IgD-negative memory B cell (primary cell): Measurements from ENCODE around the gene C1QTNF6. TPM values are rescaled to one million over a fixed set of nuclear protein-coding genes. Genes with fewer than 3 reads are reported as not detected.
"Not testable (repeated sequence)": the region's sequence is repeated elsewhere in the genome, so short reads cannot be mapped to it uniquely, and the experiment has no call there.

ENCODE experiments used
- H3K27ac Mint-ChIP-seq, 3 donors: one replicate each; pipeline ENCODE4 v1.8.0; 2020 to 2022; ENCODE audit warnings: mild to moderate bottlenecking in 3 of 3, mixed read lengths in 3 of 3, moderate library complexity in 1 of 3
- H3K27me3 Mint-ChIP-seq: one replicate; pipeline ENCODE4 v1.8.0; 2021; ENCODE audit warnings: mixed read lengths
- H3K36me3 Mint-ChIP-seq: one replicate; pipeline ENCODE4 v1.8.0; 2020; ENCODE audit warnings: mild to moderate bottlenecking, mixed read lengths
- H3K4me1 Mint-ChIP-seq, 3 donors: one replicate each; pipeline ENCODE4 v1.8.0; 2020 to 2022; ENCODE audit warnings: mixed read lengths in 3 of 3, mild to moderate bottlenecking in 1 of 3
- H3K4me3 Mint-ChIP-seq, 4 donors: one replicate each; pipeline ENCODE4 v1.8.0; 2020 to 2022; ENCODE audit warnings: mild to moderate bottlenecking in 4 of 4, mixed read lengths in 4 of 4, moderate library complexity in 3 of 4
- H3K9me3 Mint-ChIP-seq, 3 donors: one replicate each; pipeline ENCODE4 v1.8.0; 2020 to 2021; ENCODE audit warnings: mixed read lengths in 3 of 3, mild to moderate bottlenecking in 1 of 3
- polyA plus RNA-seq: library from polyadenylated mRNA; unstranded; fragments of 300-500 nt; fragmentation: Illumina TruSeq; gene quantifications from one replicate; pipeline ENCODE4 v1.2.3, GENCODE V29; 2021

The C1QTNF6 gene
- polyA plus RNA-seq, 1 donor from 2014 or later, result 1.0 TPM

- Mint-ChIP-seq H3K4me1 (peaks cover 11 to 15% (median 11%) of the 10 kb centered on the region in 3 donors), H3K36me3 (peaks cover 2% of the 10 kb centered on the region), H3K9me3 (no peaks in the 10 kb centered on the region), H3K27me3 (peaks cover 11% of the 10 kb centered on the region), H3K4me3 (no peak overlapping the region), H3K27ac (peak overlapping the region in 1 of 3 donors; percentile 90)
These were observed 15.5 kb downstream of the C1QTNF6 start for GRCh38 chr22:37172266-37173245.

DNA sequence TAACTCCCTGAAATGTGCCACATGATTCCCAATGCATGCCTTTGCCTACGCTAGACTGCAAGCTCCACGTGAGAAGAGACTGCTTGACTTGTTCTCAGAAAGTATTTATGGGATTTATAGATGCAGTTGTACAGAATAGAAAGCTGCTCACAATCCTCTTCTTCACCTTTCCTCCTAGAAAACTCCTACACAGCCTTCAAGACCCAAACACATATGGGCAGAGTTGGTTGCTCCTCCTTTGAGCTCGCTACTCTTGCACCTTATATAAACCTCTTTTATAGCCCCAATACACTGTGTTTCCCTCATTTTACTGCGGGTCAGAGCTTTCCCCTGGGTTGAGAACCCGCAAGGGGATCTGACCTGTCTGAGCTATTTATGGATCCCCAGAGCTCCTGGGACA, 16.4 kb downstream of the C1QTNF6 start:
- no peak overlapping the region for H3K27ac Mint-ChIP-seq
- H3K27me3 Mint-ChIP-seq, result peaks cover 11% of the 10 kb centered on the region
- no peak overlapping the region for H3K4me3 Mint-ChIP-seq
- H3K36me3 Mint-ChIP-seq, result peaks cover under 1% of the 10 kb centered on the region
- peaks cover 6 to 15% (median 10%) of the 10 kb centered on the region in 3 donors for H3K4me1 Mint-ChIP-seq
- no peaks in the 10 kb centered on the region for H3K9me3 Mint-ChIP-seq

DNA sequence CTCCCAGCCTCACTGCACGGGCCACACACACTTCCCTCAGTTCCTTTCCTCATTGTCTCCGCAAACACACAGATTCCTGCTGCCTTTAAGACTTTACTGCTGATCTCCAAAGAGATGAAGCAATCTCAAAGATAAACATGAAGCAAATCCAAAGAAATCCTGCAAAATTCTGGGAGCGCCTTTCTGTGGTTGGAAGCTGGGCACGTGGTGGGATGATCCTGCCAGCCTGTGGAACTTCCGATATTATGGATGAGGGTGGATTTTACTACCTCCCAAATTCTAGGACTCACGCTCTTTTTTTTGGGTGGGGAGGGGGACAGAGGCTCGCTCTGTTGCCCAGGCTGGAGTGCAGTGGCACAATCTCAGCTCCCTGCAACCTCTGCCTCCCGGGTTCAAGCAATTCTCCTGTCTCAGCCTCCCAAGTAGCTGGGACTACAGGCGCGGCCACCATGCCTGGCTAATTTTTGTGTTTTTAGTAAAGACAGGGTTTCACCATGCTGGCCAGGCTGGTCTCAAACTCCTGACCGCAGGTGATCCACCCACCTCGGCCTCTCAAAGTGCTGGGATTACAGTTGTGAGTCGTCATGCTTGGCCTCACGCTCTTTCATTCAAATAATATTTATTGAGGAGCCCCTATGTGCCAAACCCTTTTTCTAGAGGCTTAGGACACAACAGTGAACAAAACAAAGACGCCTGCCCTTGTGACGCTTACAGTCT, 17.2 kb downstream of the C1QTNF6 start:
- Mint-ChIP-seq H3K4me1 (peaks cover 5 to 12% (median 10%) of the 10 kb centered on the region in 3 donors), H3K4me3 (peak overlapping the region in 1 of 4 donors; percentile 8)
- not testable (repeated sequence) for H3K27ac Mint-ChIP-seq

DNA sequence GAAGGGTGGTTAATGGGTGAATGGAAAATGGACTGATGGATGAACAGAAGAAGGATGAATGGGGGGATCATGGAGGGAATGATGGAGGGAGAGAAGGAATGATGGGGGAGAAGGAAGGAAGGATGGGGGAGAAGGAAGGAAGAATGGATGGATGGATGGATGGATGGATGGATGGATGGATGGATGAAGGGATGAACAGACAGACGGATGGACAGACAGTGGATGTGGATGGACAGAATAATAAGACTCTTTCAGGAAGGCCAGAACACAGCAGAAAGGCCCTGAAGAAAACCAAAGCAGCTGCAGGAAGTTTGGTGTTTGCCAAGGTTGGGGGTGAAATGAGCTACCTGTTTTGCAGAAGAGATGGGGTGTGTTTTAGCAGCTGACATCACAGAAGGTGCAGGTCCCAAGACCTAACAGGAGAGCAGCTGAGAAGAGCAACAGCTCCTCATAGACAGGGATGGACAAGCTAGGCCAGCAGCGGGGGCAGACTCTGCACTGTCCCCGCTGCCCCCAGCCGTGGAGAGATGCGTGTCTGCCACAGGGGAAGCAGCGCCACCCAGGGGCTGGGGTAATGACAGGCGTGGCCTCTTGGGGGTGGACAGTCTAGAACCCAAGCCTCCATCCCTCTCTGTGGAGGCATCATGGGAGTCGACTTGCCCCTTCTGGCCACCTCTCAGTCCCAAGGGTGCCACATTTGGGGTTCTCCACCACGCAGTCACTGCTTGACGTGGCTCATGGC, 17.9 kb downstream of the C1QTNF6 start:
- H3K27ac Mint-ChIP-seq, result peak overlapping the region in 1 of 3 donors; percentile 59
- peaks cover 2% of the 10 kb centered on the region for H3K27me3 Mint-ChIP-seq
- no peaks in the 10 kb centered on the region for H3K36me3 Mint-ChIP-seq
- H3K4me3 Mint-ChIP-seq, result peak overlapping the region in 1 of 4 donors; percentile 43
- H3K9me3 Mint-ChIP-seq, result no peaks in the 10 kb centered on the region
- H3K4me1 Mint-ChIP-seq, result peaks cover 5 to 12% (median 11%) of the 10 kb centered on the region in 3 donors

More for the DNA sequence above, 17.2 kb downstream of the C1QTNF6 start:
- H3K27me3 Mint-ChIP-seq, H3K9me3 Mint-ChIP-seq, H3K36me3 Mint-ChIP-seq: not testable (repeated sequence)

DNA sequence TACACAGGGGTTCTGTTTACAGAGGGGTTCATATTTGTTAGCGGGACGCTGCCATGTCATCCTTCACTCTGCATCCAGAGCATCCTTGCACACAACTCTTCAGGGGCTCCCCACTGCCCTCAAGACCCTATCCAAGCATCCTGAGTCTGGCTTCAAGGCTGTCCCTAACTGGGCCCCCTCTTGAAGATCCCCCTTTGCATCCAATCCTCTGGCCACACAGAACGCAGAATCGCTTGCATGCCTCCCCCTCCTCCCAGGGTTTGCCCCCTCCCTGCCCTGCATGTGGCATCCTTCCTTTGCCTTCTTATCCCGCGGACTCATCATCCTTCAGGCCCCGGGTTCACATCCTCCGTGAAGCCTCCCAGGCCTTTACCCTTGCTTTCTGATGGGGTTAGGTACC, 18.6 kb downstream of the C1QTNF6 start:
- H3K4me3 Mint-ChIP-seq, result no peak overlapping the region
- H3K4me1 Mint-ChIP-seq, result peaks cover 8 to 16% (median 14%) of the 10 kb centered on the region in 3 donors
- no peak overlapping the region for H3K27ac Mint-ChIP-seq
- H3K27me3 Mint-ChIP-seq, result peaks cover 3% of the 10 kb centered on the region
- no peaks in the 10 kb centered on the region for H3K36me3 Mint-ChIP-seq
- H3K9me3 Mint-ChIP-seq, result no peaks in the 10 kb centered on the region

- H3K4me1 Mint-ChIP-seq, result peaks cover 9 to 25% (median 20%) of the 10 kb centered on the region in 3 donors
- H3K27me3 Mint-ChIP-seq, result peaks cover 2% of the 10 kb centered on the region
- no peaks in the 10 kb centered on the region for H3K36me3 Mint-ChIP-seq
- peak overlapping the region in 2 of 4 donors; percentile 18 to 23 for H3K4me3 Mint-ChIP-seq
- no peaks in the 10 kb centered on the region for H3K9me3 Mint-ChIP-seq
- peak overlapping the region in 1 of 3 donors; percentile 5 for H3K27ac Mint-ChIP-seq
These were observed 19.9 kb downstream of the C1QTNF6 start for GRCh38 chr22:37167981-37168647.

DNA sequence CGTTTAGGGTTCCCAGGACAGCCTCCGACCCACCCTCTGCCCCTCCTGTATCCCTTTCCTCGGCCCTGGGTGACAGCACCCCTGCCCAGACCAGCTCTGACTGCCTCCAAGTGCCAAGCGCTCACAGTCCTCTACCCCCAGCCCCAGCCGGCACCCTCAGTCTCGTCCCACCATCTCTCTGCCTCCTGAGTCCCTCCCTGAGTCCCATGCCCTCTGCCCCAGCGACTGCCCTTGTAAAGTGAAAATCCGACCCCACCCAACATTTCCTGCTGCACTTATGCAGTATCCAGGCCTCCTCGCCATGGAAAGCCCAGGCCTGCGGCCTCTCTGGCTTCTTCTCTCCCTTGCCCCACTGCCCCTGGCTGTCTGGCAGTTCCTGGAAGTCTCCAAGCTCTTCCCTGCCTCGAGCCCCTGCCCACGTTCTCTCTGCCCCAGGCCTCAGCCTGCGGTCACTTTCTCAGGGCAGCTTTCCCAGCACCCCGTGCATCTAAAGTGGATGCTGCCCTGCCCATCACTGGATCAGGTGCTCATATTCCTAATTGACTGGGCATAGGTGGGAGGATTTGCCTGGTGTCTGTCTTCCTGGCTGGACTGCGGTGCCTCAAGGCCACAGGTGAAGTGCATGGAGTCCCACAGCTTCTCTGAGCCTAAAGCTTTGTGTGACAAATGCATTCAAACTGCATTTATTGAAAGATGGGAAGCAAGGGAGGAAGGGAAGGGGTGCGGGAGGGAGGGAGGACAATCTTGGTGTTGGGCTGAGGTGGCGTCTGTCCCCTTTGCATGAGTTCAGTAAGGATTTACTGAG, 20.7 kb downstream of the C1QTNF6 start:
- Mint-ChIP-seq H3K4me3 (peak overlapping the region in 3 of 4 donors; percentile 18 to 54 (median 23)), H3K4me1 (peaks cover 13 to 33% (median 28%) of the 10 kb centered on the region in 3 donors), H3K9me3 (no peaks in the 10 kb centered on the region), H3K36me3 (no peaks in the 10 kb centered on the region), H3K27me3 (peaks cover 2% of the 10 kb centered on the region), H3K27ac (peak overlapping the region in 1 of 3 donors; percentile 5)

- no peaks in the 10 kb centered on the region for H3K36me3 Mint-ChIP-seq
- H3K9me3 Mint-ChIP-seq, result no peaks in the 10 kb centered on the region
- H3K27me3 Mint-ChIP-seq, result peaks cover 2% of the 10 kb centered on the region
- H3K4me3 Mint-ChIP-seq, result peak overlapping the region in 3 of 4 donors; percentile 8 to 86 (median 78)
- no peak overlapping the region for H3K27ac Mint-ChIP-seq
- peaks cover 19 to 34% (median 33%) of the 10 kb centered on the region in 3 donors for H3K4me1 Mint-ChIP-seq
These were observed 21.4 kb downstream of the C1QTNF6 start for GRCh38 chr22:37166675-37167066.

- peak overlapping the region in 3 of 4 donors; percentile 8 to 86 (median 78) for H3K4me3 Mint-ChIP-seq
- no peak overlapping the region for H3K27ac Mint-ChIP-seq
- H3K4me1 Mint-ChIP-seq, result peaks cover 19 to 34% (median 33%) of the 10 kb centered on the region in 3 donors
- H3K27me3 Mint-ChIP-seq, result peaks cover 2% of the 10 kb centered on the region
- no peaks in the 10 kb centered on the region for H3K36me3 Mint-ChIP-seq
- no peaks in the 10 kb centered on the region for H3K9me3 Mint-ChIP-seq
These were observed 21.9 kb downstream of the C1QTNF6 start for GRCh38 chr22:37165940-37166674.

DNA sequence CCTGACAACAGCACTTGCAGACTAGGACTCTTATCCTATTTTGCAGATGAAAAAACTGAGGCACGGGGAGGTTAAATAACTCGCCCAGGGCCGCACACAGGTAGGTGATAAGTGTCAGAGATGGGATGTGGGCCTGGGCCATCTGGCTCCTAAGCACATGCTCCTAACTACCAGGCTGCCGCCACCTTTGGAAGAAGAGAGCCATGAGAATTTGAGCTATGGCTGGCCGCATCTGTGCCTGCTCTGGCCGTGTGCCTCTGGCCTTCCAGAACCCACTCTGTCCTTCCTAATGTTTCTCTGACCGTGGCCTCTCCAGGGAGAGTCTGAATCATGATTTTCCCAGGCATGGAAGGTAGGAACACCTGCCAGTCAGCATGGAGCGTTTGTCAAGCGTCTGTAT, 23.0 kb downstream of the C1QTNF6 start:
- Mint-ChIP-seq H3K4me3 (peak overlapping the region in 1 of 4 donors; percentile 37), H3K27ac (peak overlapping the region in 1 of 3 donors; percentile 68), H3K4me1 (peaks cover 23 to 34% (median 33%) of the 10 kb centered on the region in 3 donors), H3K9me3 (no peaks in the 10 kb centered on the region), H3K36me3 (no peaks in the 10 kb centered on the region), H3K27me3 (peaks cover 2% of the 10 kb centered on the region)

DNA sequence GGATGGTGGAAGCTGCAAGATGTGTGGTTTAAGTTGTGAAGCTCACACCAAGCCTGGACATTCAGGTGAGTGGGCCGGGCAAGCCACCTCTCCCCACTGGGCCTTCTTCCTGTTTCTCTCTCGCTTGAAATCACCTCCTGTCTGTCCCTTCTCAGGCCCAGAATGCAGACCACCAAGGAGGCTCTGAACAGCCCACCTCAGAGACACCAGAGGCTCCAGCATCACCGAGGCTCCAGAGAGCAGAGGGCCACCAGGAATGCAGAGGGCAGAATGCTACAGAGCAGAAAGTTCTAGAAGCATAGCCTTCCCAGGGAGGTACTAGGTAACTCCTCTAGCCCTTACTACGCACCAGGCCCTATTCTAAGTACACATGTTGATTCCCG, 23.6 kb downstream of the C1QTNF6 start:
- peaks cover 27 to 34% (median 33%) of the 10 kb centered on the region in 3 donors for H3K4me1 Mint-ChIP-seq

DNA sequence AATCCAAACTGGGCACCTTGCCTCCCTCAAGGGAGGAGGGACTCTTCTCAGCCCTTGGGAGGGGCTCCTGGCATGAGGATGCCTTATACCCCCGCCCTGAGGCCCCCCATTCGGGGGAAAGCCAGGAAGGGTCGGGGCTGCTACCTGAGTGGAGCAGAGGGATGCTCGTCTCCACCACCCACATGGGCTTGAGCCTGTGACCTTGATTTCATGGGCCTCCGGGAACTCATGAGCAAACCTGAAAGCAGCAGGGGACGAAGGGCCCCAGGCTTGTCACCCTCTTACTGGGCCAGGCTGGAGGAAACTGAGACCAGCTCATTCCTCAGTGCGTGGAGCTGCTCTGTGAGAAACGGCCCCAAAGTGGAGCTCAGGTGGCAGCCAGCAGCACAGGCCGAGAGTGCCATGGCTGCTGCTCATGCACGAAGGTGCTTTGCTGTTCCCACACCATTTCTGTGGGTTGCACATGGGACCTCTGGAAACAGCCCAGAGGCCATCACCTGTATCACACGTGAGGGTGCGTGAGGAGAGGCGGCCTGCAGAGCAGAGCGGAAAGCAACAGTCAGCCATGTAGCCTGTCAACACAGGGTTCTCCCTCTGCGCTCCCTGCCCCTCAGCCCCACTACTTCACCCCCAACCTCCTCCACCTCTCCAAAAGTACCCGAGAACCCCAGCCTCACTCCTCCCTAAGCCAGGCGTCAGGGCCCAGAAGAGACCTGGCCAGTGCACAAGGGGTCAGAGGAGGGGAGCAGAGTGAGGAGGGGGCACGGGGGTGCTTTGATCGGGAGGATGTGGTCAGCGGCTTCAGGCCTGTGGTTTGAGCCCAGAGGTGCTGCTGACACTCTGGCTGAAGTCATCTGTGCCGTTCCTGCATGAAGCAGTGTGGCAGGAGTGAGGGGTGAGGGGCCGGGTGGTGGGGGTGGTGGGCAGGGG, 24.2 kb downstream of the C1QTNF6 start:
- peak overlapping the region in 3 of 4 donors; percentile 31 to 78 (median 55) for H3K4me3 Mint-ChIP-seq
- peaks cover 32 to 35% (median 34%) of the 10 kb centered on the region in 3 donors for H3K4me1 Mint-ChIP-seq
- peak overlapping the region in 1 of 3 donors; percentile 91 for H3K27ac Mint-ChIP-seq

More for the DNA sequence above, 23.6 kb downstream of the C1QTNF6 start:
- H3K9me3 Mint-ChIP-seq, result no peaks in the 10 kb centered on the region
- peak overlapping the region in 2 of 3 donors; percentile 68 to 91 for H3K27ac Mint-ChIP-seq
- H3K4me3 Mint-ChIP-seq, result peak overlapping the region in 2 of 4 donors; percentile 3 to 55
- H3K36me3 Mint-ChIP-seq, result no peaks in the 10 kb centered on the region
- peaks cover 2% of the 10 kb centered on the region for H3K27me3 Mint-ChIP-seq

More for the DNA sequence above, 24.2 kb downstream of the C1QTNF6 start:
- H3K36me3 Mint-ChIP-seq, result no peaks in the 10 kb centered on the region
- H3K27me3 Mint-ChIP-seq, result peaks cover 2% of the 10 kb centered on the region
- H3K9me3 Mint-ChIP-seq, result no peaks in the 10 kb centered on the region
